Amniotic stem cell (primary cell): ENCODE results near the gene EXPH5.
A peak's percentile ranks its signal among the peaks of the same experiment; 100 is the strongest.
"Not testable (repeated sequence)": the region's sequence is repeated elsewhere in the genome, so short reads cannot be mapped to it uniquely, and the experiment has no call there.

Experiments
- DNase-seq: peaks from one replicate; lab custom pipeline; 2025; lab: John Stamatoyannopoulos, UW

EXPH5 gene

DNA sequence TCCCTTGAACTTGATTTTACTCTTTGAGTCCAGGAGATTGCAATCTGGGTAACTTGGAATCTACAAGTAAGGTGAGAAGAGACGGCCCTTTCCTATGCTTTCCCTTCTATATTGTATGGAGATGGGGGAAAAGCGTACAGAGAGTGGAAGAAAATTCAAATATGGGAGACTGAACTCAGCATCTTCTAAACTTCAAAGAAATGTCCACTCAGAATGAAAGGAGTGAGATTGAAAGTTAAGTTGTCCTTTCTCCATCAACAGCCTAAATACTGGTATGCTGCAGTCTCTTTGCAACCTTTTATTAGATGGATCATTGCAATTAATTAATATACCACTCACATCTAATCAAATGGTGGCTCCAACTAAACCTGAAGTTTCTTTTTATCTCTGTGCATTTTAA, 6.4 kb upstream of the EXPH5 start:
- no peak for DNase-seq

DNA sequence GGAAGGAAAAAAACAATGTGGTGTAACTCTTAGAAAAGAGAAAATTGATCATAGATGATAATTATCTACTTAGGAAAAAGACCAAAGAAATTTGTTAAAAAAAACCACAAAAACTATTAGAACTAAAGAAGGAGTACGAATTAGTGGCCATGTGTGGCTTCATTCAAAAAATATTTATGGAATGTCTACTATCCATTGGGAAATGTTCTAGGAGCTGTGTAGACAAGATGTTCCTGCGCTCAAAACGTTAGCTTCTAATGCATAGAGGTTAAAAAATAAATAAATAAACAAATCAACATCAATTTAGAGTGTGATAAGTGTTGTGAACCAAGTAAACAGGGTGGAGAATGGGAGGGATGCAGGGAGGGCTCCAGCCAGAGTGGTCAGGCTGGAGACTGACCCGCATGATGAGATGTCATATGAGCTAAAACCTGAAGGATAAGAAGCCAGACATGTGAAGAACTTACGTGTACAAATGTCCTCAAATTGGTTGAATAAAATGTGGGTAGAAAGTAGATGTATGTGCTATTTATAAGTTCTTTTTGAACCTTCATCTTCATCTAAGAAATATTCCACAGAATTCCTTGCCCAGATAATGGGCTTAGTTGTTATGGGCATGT, 4.3 kb upstream of the EXPH5 start:
- DNase-seq = no peak

DNA sequence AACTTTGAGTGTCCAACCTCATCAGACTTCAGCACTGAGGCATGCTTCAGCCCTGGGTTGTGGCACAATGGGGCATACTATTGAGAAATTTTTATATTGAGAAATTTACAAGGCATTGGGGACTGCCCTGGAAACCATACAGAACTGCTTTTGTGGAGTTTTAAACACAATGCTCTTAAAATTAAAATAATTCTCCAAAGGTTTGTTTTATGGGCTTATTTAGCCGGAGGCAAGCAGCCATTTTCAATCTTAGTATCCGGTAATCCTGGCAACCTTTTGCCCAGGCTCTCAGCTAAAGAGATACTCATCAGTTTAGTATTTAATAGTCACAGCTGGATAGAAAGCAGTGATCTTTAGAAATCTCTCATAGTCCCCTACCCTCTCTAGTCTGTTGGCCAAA, 3.1 kb upstream of the EXPH5 start:
- DNase-seq = no peak

DNA sequence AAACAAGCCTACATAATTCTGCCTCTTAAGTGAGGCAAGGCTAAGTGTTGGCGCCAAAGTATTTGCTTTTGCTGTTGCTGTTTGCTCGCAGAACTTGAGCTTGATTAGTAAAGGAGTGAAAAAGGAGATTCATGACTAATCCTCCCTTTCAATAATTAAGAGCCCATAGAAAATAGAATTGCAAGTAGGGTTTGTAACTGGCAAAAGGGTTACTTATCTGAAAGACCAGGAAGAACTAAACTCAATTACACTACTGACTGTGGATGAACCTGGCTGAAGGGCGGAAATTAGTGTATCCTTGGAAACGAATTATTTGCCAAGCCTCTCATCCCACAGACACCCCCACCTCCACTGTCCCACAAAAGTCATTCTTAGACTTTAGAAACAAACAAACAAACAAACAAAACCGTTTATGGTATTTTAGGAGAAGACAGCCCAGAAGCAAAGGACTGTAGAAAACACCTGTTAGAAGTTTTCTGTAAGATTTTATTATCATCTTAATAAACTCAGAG, 411 bp upstream of the EXPH5 start:
- no peak for DNase-seq

DNA sequence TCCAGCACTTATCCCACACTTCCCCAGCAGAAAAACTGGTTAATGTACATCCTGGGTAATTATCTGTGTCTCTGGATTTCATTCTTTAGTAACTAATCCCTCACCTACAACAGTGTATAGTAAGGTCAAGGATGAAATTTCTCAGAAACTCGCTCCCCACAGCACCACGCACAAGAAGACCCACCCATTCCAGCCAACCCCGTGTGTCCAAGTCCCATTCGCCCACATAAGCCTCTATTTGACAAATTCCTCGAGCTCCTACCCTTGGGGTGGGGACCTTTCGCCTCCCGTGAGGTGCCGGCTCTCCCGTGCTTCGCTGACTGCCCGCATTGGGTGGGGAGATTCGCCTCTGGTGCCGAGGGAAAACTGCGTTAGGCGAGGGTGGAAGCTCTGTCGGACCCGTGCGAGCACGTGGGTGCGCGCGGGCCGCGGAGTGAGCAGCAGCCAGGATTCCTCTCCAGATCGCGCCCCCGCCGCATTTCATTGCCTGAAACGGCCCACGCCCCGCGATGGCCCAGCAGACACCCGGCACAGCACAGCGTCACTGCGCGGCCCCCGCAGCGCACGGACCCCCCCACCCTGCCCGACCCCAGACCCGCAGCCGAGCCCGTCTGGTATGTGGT, 866 bp downstream of the EXPH5 start:
- peak; percentile 6 for DNase-seq

DNA sequence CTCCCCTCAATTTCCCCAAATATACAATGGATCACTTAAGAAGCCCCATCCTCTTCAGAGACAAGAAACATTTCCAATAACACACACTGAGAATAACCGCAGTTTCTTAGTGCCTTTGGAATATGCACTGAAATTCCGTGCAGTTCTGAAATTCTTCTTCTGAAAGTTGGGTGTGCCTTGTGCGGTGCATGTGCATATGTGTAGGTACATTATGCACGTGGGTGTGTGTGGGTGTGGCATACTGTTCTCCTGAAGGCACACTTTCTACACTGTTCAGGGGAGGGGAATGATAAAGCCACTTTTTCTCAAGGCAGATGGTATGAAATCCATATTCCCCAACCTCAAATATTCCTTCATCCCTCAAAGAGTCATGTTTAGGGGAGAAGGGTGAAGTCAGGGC, 1.7 kb downstream of the EXPH5 start:
- no peak for DNase-seq

DNA sequence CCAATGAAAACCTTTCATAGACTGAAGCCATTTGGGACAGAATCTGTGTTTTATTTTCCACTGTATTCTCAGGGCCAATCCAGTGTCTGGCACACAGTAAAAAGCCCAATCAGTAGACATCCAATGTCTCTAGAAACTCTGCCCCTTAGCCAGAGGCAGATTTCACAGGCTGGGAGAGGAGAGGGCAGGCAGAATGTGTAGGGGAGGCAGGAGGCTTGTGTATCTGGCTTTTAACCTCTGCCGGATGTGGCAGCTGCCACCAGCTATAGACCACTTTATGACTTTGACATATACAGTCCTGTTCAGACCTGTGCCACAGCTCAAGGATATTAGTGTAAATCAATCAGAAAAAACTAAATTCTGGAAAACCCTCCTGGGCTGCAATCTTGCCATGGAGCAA, 4.4 kb downstream of the EXPH5 start:
- no peak for DNase-seq

DNA sequence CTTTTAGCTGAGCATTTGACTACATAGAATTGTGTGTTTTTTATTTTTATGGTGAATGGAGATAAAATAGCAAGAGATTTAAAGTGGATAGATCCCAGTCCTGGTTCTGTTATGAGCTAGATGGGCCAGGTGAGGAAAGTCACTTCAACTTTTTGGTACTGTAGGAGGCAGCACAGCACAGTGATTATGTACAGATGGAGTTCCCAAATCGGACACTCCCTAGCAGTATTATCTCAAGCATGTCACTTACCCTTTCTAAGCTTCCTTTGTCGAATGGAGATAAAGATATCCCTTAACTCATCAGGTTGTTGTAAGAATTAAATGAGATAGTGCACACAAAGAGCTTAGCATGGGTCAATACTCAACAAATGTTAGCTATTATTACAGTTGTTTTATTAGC, 5.3 kb downstream of the EXPH5 start:
- no peak for DNase-seq

DNA sequence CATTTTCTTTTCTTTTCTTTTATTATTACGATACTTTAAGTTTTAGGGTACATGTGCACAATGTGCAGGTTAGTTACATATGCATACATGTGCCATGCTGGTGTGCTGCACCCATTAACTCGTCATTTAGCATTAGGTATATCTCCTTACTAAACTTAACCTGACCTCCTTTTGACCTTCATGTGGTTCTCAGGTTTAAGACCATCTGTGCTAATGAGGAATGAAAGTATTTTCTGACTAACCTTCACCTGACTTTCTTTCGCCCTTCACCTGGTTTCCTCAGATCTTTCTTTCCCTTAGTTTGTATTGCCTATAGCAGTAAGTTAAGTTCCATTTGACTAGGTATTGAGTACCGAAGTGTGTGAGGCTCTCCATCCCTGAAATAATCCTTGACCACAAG, 6.5 kb downstream of the EXPH5 start:
- no peak for DNase-seq

DNA sequence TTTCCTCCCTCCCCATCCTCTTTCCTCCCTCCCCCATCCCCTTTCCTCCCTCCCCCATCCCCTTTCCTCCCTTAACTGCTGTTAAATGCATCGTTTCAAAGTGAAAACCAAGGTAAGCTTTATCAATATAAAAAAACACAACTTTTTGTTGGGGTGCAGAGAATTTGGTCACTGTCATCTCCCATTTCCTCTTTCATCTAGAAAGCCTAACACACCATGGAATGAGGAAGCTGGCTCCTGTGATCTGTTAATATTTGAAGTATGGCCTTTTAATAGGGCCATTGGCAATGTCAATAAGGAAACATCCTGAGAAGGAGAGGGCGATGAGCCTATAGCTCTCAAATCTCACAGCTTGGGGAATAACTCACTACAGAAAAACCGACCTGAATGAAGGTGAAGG, 7.0 kb downstream of the EXPH5 start:
- no peak for DNase-seq

DNA sequence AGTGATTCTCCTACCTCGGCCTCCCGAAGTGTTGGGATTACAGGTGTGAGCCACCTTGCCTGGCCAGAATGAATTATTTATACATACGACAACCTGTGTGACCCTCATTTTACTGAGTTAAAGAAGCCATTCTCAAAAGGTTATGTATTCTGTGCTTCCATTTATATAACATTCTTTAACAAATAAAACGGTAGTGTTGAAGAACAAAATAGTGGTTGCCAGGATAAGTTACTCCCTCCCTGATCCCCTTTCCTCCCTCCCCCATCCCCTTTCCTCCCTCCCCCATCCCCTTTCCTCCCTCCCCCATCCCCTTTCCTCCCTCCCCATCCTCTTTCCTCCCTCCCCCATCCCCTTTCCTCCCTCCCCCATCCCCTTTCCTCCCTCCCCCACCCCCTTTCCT, 7.4 kb downstream of the EXPH5 start:
- DNase-seq = not testable (repeated sequence)

DNA sequence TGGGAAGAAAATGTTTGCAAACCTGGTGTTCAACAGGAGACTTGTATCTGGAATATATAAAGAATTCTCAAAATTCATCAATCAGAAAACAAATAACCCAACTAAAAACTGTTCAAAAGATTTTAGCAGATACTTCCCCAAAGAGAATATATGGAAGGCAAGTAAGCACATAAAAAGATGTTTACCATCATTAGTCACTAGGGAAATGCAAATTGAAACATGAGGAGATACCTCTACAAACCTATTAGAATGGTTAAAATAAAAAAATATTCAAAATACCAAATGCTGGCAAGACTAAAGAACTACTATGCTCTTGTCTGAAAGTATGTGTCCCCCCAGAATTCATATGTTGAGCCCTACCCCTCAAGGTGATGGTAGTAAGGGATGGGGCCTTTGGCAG, 8.6 kb downstream of the EXPH5 start:
- no peak for DNase-seq

DNA sequence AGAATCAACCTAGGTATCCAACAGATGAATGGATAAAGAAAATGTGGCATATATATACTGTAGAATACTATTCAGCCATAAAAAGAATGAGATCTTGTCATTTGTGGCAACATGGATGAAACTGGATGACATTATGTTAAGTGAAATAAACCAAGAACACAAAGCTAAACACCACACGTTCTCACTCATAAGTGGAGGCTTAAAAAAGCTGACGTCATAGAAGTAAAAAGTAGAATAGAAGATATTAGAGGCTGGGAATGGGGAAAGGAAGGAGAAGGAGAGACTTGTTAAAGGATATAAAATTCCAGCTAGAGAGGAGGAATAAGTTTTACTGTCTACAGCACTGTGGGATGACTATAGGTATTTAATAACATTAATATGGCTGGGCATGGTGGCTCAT, 12.9 kb downstream of the EXPH5 start:
- DNase-seq = no peak

DNA sequence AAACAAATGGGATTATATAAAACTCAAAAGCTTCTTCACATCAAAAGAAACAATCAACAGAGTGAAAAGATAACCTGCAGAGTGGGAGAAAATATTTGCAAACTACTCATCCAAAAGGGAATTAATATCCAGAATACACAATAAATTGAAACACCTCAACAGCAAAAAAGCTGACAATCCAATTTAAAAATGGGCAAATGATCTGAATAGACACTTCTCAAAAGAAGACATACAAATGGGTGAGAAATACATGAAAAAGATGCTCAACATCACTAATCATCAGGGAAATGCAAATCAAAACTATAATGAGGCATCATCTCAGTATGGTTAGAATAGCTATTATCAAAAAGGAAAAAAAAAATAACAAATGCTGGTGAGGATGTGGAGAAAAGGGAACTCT, 13.5 kb downstream of the EXPH5 start:
- DNase-seq = no peak

DNA sequence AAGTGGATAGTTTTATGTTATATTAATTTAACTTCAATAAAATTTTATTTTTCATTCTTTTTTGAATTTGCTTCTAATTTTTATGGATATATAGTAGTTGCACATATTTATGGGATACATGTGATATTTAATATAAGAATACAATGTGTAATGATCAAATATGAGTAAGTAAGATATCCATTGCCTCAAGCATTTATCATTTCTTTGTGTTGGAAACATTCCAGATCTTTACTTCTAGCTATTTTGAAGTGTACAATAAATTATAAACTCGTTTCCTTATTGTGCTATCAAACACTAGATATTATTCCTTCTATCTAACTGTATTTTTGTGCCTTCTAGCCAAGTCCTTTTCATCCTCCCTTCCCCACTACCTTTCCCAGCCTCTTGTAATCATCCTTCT, 17.0 kb downstream of the EXPH5 start:
- DNase-seq = no peak

DNA sequence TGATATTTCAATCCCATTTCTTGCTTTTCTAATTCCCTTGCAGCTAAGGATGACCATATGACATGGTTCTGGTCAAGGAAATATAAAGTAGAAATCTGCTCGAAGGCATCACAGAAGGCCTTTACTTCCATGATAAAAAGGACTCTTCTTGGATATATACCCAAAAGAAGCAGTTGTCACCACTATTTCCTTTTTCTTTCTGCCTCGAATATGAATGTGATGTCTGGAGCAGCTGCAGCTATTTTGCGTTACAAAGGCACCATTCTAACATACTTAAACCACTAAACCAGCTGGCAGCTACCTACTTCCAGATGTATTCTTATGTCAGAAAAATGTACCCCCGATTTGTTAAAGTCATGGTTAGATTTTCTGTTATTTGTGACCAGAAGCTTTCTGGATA, 18.9 kb downstream of the EXPH5 start:
- no peak for DNase-seq

DNA sequence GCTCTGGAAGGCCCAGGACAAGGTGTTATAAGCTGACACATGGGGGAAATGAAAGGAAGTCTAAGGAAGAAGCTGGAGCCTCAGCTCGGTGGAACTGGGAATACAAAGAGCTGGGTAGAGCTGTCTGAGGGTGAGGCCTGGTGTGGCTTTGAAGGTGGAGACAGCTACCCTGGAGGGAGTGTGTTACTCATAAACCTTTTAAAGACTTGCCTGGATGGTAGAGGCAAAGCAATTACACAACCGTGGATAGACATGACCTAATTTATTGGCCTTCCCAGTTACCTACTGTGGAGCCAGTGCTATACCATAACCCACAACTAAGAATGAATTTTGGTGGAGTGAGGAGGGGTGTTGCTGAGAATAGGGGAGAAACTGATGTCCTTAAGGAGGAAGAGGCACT, 22.6 kb downstream of the EXPH5 start:
- no peak for DNase-seq

DNA sequence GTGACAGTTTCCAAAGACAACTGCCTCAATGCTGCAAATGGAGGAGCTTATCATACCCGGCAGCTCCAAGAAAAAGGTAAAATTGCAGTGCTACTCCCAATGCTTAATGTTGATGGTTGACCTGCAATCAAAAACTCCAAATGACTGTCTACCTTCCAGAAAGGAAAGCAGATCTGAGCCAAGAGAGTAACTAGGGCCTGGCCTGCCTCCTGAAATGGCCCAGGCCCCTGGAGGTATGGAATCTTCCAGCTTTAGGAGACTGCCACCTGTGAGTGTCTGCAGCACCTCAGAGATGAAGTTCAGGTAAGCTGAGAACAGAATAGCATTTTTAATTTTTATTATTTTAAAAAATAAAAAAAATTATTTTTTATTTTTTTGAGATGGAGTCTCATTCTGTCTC, 23.7 kb downstream of the EXPH5 start:
- no peak for DNase-seq

DNA sequence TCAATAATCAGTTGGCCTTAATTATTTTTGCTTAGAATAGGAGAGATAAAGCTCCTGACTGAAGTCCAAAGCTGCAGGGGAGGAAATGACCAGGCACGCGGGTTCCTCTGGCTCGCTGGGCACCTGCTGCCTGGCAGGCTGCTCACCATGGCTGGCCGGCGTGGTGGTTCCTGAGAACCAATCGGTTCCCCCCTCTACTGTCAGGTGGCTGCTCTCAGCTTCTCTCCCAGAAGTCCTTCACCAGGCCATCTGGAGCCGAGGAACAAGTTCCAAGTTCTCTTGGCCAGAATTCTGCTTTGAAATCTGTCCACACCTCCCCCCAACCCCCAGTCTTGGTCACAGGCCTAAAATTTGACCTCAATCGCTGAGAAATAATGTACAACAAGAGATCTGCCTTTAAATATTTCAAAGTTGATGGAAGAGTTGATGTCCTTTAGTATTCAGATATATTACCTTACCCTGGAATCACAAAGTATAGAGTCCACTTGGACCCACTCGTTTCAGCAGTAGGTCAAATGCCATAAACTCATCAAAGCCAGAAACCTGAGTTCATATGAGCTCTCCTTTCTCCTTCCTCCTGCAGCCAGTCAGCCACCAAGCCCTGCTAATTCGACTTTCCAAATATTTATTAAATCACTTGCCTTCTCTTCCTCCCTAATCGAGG, 25.2 kb downstream of the EXPH5 start:
- DNase-seq = no peak

DNA sequence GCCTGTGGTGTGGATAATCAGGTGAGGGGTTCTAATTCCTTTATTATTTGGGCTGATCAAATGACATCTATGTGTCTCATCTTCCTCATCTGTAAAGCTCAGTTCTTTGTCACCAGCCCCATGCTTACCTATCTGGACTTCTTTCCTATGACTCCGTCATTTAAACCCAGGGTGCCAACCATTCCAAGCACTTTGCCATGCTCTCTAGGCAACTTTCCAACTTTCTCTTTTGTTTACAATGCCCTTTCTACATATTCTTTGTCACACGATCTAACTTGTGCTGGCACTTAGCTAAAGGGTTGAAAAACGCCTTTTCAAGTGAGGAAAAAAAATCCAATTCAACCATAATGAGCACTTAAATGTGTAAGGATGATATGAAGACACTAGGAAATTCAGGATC, 27.9 kb downstream of the EXPH5 start:
- DNase-seq = no peak

DNA sequence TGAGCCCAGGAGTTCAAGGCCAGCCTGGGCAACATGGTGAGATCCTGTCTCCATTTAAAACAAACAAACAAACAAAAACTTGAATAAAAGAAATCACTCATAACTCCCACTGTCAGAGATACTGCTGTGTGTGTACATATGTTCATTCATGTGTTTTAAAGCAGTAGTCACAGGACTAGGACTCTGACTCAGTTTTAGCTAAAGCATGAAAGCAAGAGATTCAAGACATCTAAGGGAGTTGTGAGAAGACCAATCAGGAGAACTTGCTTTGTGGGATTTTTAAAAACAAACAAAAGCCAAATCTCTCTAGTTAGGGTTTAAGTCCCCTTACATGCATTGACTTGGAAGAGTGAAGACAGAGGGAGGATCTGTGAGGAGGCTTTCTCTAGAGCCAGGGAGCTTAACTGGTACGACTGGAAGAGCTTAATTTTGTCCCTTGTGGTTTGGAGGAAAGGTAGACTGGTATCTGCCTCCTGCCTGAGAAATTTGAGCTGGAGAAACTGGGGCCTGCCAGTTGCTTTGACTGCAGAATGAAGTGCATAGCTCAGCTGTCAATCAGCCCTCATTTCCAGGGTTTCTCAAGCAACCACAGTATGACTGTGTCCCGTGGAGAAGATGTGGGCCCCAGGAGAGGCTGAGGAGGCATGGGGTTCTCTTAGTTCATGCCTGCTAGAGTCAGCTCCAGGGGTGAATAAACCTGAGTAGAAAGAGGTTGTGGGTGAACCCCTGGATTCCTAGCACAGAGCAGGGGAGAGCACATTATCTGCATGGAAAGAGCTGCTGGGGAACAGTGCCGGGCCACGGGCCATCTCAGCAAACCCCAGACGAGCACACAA, 30.6 kb downstream of the EXPH5 start:
- no peak for DNase-seq

DNA sequence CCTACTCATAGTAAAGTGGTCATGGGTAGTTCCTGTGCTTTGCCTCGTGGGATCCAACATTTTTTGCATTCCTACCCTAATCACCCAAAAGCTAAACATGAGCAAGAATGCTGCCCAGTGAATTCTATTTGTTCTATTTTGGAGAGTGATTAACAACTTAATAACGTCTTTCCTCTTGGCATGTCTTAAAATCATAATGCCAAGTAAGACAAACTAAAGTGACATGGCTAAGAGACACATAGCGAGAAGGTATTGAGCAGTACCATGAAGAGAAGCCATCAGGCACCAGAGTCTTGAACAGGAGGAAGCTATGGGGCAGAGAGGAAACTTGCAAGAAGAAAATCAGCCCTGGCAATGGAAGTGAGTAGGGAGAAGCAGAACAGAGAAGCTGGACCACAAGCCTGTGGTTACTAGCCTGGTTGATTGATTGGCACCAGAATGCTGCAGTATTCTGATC, 32.0 kb downstream of the EXPH5 start:
- DNase-seq = no peak

DNA sequence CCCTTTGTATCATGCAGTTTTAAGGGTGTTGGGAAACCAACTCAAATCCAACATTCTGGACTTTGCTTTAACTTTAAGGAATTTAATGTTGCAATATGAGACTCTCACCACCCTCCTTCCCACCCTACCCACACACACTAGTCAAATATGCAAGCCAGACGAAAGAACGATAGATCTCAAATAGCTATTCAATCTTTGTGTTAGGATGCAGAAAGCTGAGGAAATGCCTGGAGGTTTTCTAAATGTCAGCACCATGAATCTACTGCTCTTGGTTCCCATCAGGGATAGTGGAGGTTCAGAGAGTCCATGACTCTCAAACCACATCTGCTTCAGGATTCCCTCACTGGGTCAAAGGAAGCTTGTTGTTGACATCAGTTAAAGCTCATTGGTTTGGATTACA, 33.7 kb downstream of the EXPH5 start:
- peak; percentile 42 for DNase-seq
